PC-9 (cell line): Measurements from ENCODE around the gene SBF1. TPM values are rescaled to one million over a fixed set of nuclear protein-coding genes. Genes with fewer than 3 reads are reported as not detected.
"Not testable (repeated sequence)": the region's sequence is repeated elsewhere in the genome, so short reads cannot be mapped to it uniquely, and the experiment has no call there.

Source experiments
- BruUV-seq: library from RNA; stranded (reverse); fragments of 400-500 nt; replicated peaks from 2 replicates; lab custom pipeline; 2021; lab: Mats Ljungman, UMichigan
- CTCF ChIA-PET: fragments of 300-600 bp; sonication (Branson Sonifier 250); formaldehyde crosslinking; loops from one replicate; lab custom pipeline; 2022; ENCODE audit warnings: antibody characterized with exemption; lab: Charles Lee
- POLR2A ChIA-PET: fragments of 300-600 bp; sonication (Branson Sonifier 250); formaldehyde crosslinking; loops from one replicate; lab custom pipeline; 2022; ENCODE audit warnings: antibody characterized with exemption; ENCODE audit not compliant: unreplicated experiment; lab: Charles Lee
- DNase-seq, 2 experiments: peaks; one replicate each; pipeline versions ENCODE4 v3.0.0 to v3.0.0-alpha.2; 2015 to 2022; ENCODE audit warnings: mixed read lengths in 1 of 2
- H2AFZ ChIP-seq: fragments of 200-600 bp; sonication (generic); 2 replicates; pipeline ENCODE4 v1.8.1; 2017; ENCODE audit warnings: antibody characterized with exemption
- H3F3A ChIP-seq: fragments of 200-600 bp; sonication (generic); 2 replicates; pipeline ENCODE4 v1.8.1; 2017; ENCODE audit warnings: antibody characterized with exemption, mild to moderate bottlenecking, low read depth; ENCODE audit not compliant: insufficient read depth
- H3K27ac ChIP-seq: fragments of 200-600 bp; sonication (generic); 2 replicates; pipeline ENCODE4 v1.6.1; 2016; ENCODE audit warnings: mixed run types
- H3K27me3 ChIP-seq: fragments of 200-600 bp; sonication (generic); 2 replicates; pipeline ENCODE4 v1.6.1; 2016; ENCODE audit warnings: low read depth, mixed run types; ENCODE audit not compliant: insufficient read depth
- H3K36me3 ChIP-seq: fragments of 200-600 bp; sonication (generic); 2 replicates; pipeline ENCODE4 v1.6.1; 2016; ENCODE audit warnings: low read depth, mixed run types
- H3K4me1 ChIP-seq: fragments of 200-600 bp; sonication (generic); replicated peaks from 2 replicates; pipeline ENCODE4 v1.6.1; 2016; ENCODE audit warnings: mixed run types; ENCODE audit not compliant: insufficient read depth
- H3K4me2 ChIP-seq: fragments of 200-600 bp; sonication (generic); 2 replicates; pipeline ENCODE4 v1.6.1; 2017; ENCODE audit warnings: mixed run types
- H3K4me3 ChIP-seq: fragments of 200-600 bp; sonication (generic); 2 replicates; pipeline ENCODE4 v1.6.1; 2016; ENCODE audit warnings: mixed run types
- H3K79me2 ChIP-seq: fragments of 200-600 bp; sonication (generic); 2 replicates; pipeline ENCODE4 v1.6.1; 2017; ENCODE audit warnings: low read depth, mixed run types
- H3K9me2 ChIP-seq: fragments of 200-600 bp; sonication (generic); 2 replicates; pipeline ENCODE4 v1.8.1; 2017; ENCODE audit warnings: mild to moderate bottlenecking; ENCODE audit not compliant: insufficient read depth
- H3K9me3 ChIP-seq: fragments of 200-600 bp; sonication (generic); 2 replicates; pipeline ENCODE4 v1.8.1; 2016; ENCODE audit warnings: low read depth; ENCODE audit not compliant: insufficient read depth
- H4K20me1 ChIP-seq: fragments of 200-600 bp; sonication (generic); 2 replicates; pipeline ENCODE4 v1.8.1; 2017; ENCODE audit not compliant: insufficient read depth
- EZH2 ChIP-seq: fragments of 200-600 bp; sonication (generic); IDR thresholded peaks from 2 replicates; pipeline ENCODE4 v1.8.0; 2017; ENCODE audit warnings: antibody characterized with exemption, low read depth
- intact Hi-C: fragments of 100-400 bp; cut with micrococcal nuclease; formaldehyde crosslinking; loops from one replicate; pipeline ENCODE4 v1.10.0; 2022; ENCODE audit not compliant: unreplicated experiment
- total RNA-seq: library from RNA; stranded (reverse); gene quantifications from 2 replicates; pipeline ENCODE4 v1.2.3, GENCODE V29; 2021
- TF ChIP-seq, protein P1 (sequence below): fragments of 200-600 bp; sonication (generic); conservative IDR thresholded peaks from 2 replicates; pipeline ENCODE4 v1.6.1; 2017; ENCODE audit warnings: mixed run types, antibody characterized with exemption, mild to moderate bottlenecking, moderate library complexity

SBF1 gene
- total RNA-seq, 1 experiment from 2014 or later: 85.2 TPM

GRCh38 chr22:50436015-50436830 lies 38.6 kb downstream of the SBF1 start:
- intact Hi-C loops: no loop called here
- TF ChIP-seq, protein P1, sequence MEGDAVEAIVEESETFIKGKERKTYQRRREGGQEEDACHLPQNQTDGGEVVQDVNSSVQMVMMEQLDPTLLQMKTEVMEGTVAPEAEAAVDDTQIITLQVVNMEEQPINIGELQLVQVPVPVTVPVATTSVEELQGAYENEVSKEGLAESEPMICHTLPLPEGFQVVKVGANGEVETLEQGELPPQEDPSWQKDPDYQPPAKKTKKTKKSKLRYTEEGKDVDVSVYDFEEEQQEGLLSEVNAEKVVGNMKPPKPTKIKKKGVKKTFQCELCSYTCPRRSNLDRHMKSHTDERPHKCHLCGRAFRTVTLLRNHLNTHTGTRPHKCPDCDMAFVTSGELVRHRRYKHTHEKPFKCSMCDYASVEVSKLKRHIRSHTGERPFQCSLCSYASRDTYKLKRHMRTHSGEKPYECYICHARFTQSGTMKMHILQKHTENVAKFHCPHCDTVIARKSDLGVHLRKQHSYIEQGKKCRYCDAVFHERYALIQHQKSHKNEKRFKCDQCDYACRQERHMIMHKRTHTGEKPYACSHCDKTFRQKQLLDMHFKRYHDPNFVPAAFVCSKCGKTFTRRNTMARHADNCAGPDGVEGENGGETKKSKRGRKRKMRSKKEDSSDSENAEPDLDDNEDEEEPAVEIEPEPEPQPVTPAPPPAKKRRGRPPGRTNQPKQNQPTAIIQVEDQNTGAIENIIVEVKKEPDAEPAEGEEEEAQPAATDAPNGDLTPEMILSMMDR: no peak
- TF ChIP-seq EZH2: no peak
- H3K9me3 ChIP-seq: no peaks in the 10 kb centered on the region
- H3K4me3 ChIP-seq: no peak overlapping the region
- H3K36me3 ChIP-seq: peaks cover 25% of the 10 kb centered on the region; the same call in 1 of the 2 replicates
- H3K79me2 ChIP-seq: no peaks in the 10 kb centered on the region
- no peak overlapping the region for H2AFZ ChIP-seq
- peaks cover 3% of the 10 kb centered on the region; the same call in 1 of the 2 replicates for H3F3A ChIP-seq
- H3K4me2 ChIP-seq: no peak overlapping the region
- H3K27me3 ChIP-seq: no peaks in the 10 kb centered on the region
- no peak overlapping the region for H3K27ac ChIP-seq
- no peak for DNase-seq
- H4K20me1 ChIP-seq: peaks cover 9% of the 10 kb centered on the region
- ChIA-PET POLR2A (no interaction called here), CTCF (no interaction called here)
- no peaks in the 10 kb centered on the region for H3K9me2 ChIP-seq
- H3K4me1 ChIP-seq: no peaks in the 10 kb centered on the region
- BruUV-seq: no TSS peak

GRCh38 chr22:50435291-50436014 lies 39.4 kb downstream of the SBF1 start:
- intact Hi-C loops: no loop called here

GRCh38 chr22:50434849-50435248 lies 40.0 kb downstream of the SBF1 start:
- H2AFZ ChIP-seq: no peak overlapping the region
- CTCF ChIA-PET: no interaction called here
- POLR2A ChIA-PET: no interaction called here
- no peak overlapping the region for H3K27ac ChIP-seq
- BruUV-seq: no TSS peak
- H4K20me1 ChIP-seq: peaks cover 13% of the 10 kb centered on the region
- H3K27me3 ChIP-seq: no peaks in the 10 kb centered on the region
- no peaks in the 10 kb centered on the region for H3K79me2 ChIP-seq
- intact Hi-C loops: no loop called here
- H3K4me3 ChIP-seq: no peak overlapping the region
- no peak for DNase-seq
- H3K4me1 ChIP-seq: no peaks in the 10 kb centered on the region
- no peak overlapping the region for H3K4me2 ChIP-seq
- TF ChIP-seq, protein P1: no peak
- peaks cover 3% of the 10 kb centered on the region; the same call in 1 of the 2 replicates for H3F3A ChIP-seq
- no peaks in the 10 kb centered on the region for H3K9me3 ChIP-seq
- peaks cover 34% of the 10 kb centered on the region for H3K36me3 ChIP-seq
- H3K9me2 ChIP-seq: no peaks in the 10 kb centered on the region

More at GRCh38 chr22:50435291-50436014, 39.4 kb downstream of the SBF1 start:
- no peak overlapping the region for H3K4me3 ChIP-seq
- H2AFZ ChIP-seq: no peak overlapping the region
- TF ChIP-seq, protein P1: no peak
- TF ChIP-seq EZH2: no peak
- no peak overlapping the region for H3K4me2 ChIP-seq
- ChIA-PET CTCF (no interaction called here), POLR2A (no interaction called here)
- no peak overlapping the region for H3K27ac ChIP-seq
- H3K9me2 ChIP-seq: no peaks in the 10 kb centered on the region
- no TSS peak for BruUV-seq
- no peak for DNase-seq
- H3K9me3 ChIP-seq: no peaks in the 10 kb centered on the region
- no peaks in the 10 kb centered on the region for H3K4me1 ChIP-seq
- H4K20me1 ChIP-seq: peaks cover 14% of the 10 kb centered on the region
- no peaks in the 10 kb centered on the region for H3K79me2 ChIP-seq
- peaks cover 3% of the 10 kb centered on the region; the same call in 1 of the 2 replicates for H3F3A ChIP-seq
- H3K27me3 ChIP-seq: no peaks in the 10 kb centered on the region
- H3K36me3 ChIP-seq: peaks cover 31% of the 10 kb centered on the region; the same call in 1 of the 2 replicates

GRCh38 chr22:50432877-50433510 lies 41.8 kb downstream of the SBF1 start:
- H3K4me2 ChIP-seq, H2AFZ ChIP-seq, H3K9me3 ChIP-seq, H3K4me3 ChIP-seq, DNase-seq, POLR2A ChIA-PET, H3K27me3 ChIP-seq, BruUV-seq, H3K9me2 ChIP-seq, intact Hi-C loops, H3K79me2 ChIP-seq, H3F3A ChIP-seq, H3K4me1 ChIP-seq, H3K27ac ChIP-seq, CTCF ChIA-PET: not testable (repeated sequence)
- Histone ChIP-seq H4K20me1 (peaks cover 17% of the 10 kb centered on the region), H3K36me3 (peaks cover 33% of the 10 kb centered on the region)
